Activated naive CD8-positive, alpha-beta T cell treated with anti-CD3 and anti-CD28 coated beads, Interleukin-2, amount 50 U/mL, for 24 hours (primary cell): ENCODE measurements around the gene RPA1.
"Not testable (repeated sequence)": the region's sequence is repeated elsewhere in the genome, so short reads cannot be mapped to it uniquely, and the experiment has no call there.

Experiments used
- ATAC-seq: fragments of 150-1000 bp; cut with Tn5 transposase; one replicate; pipeline ENCODE4 v1.10.0; 2021
- DNase-seq: peaks from one replicate; pipeline ENCODE4 v3.0.0; 2021
- H3K27ac Mint-ChIP-seq: one replicate; pipeline ENCODE4 v1.8.0; 2021; ENCODE audit warnings: mild to moderate bottlenecking, mixed read lengths
- H3K27me3 Mint-ChIP-seq: one replicate; pipeline ENCODE4 v1.8.0; 2021; ENCODE audit warnings: mixed read lengths
- H3K36me3 Mint-ChIP-seq: one replicate; pipeline ENCODE4 v1.8.0; 2021; ENCODE audit warnings: low read depth, mixed read lengths
- H3K4me1 Mint-ChIP-seq: one replicate; pipeline ENCODE4 v1.8.0; 2021; ENCODE audit warnings: mixed read lengths
- H3K4me3 Mint-ChIP-seq: one replicate; pipeline ENCODE4 v1.8.0; 2021; ENCODE audit warnings: mild to moderate bottlenecking, moderate library complexity, mixed read lengths
- H3K9me3 Mint-ChIP-seq: one replicate; pipeline ENCODE4 v1.8.0; 2021; ENCODE audit warnings: mixed read lengths

Gene RPA1

DNA sequence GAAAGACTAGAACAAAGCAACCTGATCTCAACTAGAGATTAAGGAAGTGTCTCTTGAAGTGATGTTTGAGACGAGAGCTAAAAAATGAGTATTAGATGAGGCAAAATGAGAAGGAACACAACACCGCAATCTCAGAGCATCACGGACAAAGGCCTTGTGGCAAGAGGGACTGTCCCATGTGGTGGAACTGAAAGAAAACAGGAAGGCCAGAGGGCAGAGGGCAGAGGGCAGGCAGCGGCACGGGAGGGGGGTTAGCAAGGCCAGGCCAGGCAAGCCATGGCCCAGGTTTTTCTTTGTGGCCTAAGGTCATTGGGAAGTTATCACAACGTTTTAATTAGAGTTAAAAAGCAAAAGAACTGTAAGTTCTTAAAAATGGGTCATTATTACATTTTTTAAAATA lies 22.5 kb downstream of the RPA1 start:
- Mint-ChIP-seq H3K27me3 (no peaks in the 10 kb centered on the region), H3K4me3 (no peak overlapping the region), H3K9me3 (no peaks in the 10 kb centered on the region), H3K27ac (no peak overlapping the region), H3K36me3 (peaks cover 46% of the 10 kb centered on the region), H3K4me1 (peaks cover 5% of the 10 kb centered on the region)
- no peak for DNase-seq
- ATAC-seq: no peak

DNA sequence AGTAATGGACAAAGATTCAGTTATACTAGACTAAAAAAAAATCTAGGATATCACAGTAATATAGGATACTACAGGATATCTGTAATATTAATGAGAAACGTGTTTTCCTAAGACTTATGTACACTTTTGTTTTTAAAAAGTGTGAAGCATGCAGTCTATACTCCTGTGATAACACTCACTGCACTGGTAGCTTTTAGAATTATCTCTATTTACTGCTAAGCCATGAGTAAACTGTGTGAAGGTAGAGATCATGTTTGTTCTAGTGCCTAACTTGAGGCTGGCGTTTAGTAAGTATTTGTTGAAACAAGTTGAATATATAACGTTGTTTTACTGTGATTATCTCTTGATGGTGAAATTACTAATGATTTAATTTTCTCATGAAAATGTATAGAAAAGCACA lies 23.9 kb downstream of the RPA1 start:
- H3K36me3 Mint-ChIP-seq: peaks cover 43% of the 10 kb centered on the region
- H3K4me1 Mint-ChIP-seq: peaks cover 5% of the 10 kb centered on the region
- H3K27ac Mint-ChIP-seq: no peak overlapping the region
- no peaks in the 10 kb centered on the region for H3K27me3 Mint-ChIP-seq
- DNase-seq: no peak
- no peaks in the 10 kb centered on the region for H3K9me3 Mint-ChIP-seq
- no peak for ATAC-seq
- no peak overlapping the region for H3K4me3 Mint-ChIP-seq

DNA sequence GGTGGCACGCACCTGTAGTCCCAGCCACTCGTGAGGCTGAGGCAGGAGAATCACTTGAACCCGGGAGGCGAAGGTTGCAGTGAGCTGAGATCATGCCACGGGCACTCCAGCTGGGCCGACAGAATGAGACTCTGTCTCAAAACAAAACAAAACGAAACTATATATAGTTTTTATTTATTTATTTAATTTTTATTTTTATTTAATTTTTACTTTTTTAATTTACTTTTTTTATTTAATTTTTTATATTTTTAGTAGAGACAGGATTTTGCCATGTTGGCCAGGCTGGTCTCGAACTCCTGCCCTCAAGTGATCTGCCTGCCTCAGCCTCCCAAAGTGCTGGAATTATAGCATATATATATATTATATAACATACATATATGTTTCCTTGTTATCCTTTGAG lies 26.7 kb downstream of the RPA1 start:
- H3K4me3 Mint-ChIP-seq, H3K27ac Mint-ChIP-seq, H3K4me1 Mint-ChIP-seq, ATAC-seq, H3K9me3 Mint-ChIP-seq, DNase-seq, H3K27me3 Mint-ChIP-seq: not testable (repeated sequence)
- H3K36me3 Mint-ChIP-seq: peaks cover 28% of the 10 kb centered on the region

DNA sequence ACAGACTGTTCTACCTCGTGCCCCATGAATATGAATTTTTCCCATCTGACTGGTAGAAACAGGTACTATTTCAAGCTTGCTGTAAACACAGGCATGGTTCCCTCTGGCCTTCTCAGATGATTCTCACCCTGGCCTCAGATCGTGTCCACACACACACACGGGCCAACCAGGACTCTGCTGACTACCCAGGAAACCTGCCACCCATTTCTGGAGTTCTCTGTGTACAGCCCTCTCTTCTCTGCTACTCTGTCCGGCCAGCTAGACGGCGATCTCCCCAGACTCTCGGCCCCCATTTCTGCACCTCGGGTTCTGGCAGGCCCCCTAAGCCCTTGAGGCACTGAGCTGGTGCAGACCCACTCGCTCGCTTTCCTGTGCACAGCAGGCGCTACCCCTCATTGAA lies 31.2 kb downstream of the RPA1 start:
- H3K27ac Mint-ChIP-seq: no peak overlapping the region
- no peak overlapping the region for H3K4me3 Mint-ChIP-seq
- H3K36me3 Mint-ChIP-seq: peaks cover 9% of the 10 kb centered on the region
- DNase-seq: no peak
- H3K27me3 Mint-ChIP-seq: no peaks in the 10 kb centered on the region
- H3K4me1 Mint-ChIP-seq: peaks cover 2% of the 10 kb centered on the region
- no peak for ATAC-seq
- H3K9me3 Mint-ChIP-seq: no peaks in the 10 kb centered on the region

DNA sequence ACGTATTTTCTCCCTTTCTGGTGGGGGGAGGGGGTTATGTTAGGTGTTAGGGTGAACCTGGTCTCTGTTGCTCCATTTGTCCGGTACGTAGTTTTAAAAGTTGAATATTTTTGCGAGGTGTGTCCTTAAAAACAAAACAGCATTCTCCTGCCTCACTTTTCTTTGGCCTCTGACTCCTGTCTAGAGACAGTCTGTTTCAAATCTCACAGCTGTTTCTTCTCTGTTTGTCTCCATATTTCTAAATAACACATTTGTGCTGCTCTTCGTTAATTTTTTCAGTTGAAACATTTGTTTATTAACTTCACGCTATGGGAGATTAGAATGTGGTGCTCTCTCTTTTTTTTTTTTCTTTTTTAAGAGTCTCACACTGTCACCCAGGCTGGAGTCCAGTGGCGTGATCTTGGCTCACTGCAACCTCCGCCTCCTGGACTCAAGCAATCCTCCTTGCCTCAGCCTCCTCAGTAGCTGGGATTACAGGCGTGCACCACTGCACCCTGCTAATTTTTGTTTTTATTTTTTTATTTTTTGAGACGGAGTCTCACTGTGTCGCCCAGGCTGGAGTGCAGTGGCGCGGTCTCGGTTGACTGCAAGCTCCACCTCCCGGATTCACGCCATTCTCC lies 31.7 kb downstream of the RPA1 start:
- Mint-ChIP-seq H3K4me3 (no peak overlapping the region), H3K9me3 (no peaks in the 10 kb centered on the region), H3K4me1 (peaks cover 2% of the 10 kb centered on the region), H3K36me3 (peaks cover 9% of the 10 kb centered on the region), H3K27me3 (no peaks in the 10 kb centered on the region), H3K27ac (no peak overlapping the region)
- ATAC-seq (no peak), DNase-seq (no peak)

DNA sequence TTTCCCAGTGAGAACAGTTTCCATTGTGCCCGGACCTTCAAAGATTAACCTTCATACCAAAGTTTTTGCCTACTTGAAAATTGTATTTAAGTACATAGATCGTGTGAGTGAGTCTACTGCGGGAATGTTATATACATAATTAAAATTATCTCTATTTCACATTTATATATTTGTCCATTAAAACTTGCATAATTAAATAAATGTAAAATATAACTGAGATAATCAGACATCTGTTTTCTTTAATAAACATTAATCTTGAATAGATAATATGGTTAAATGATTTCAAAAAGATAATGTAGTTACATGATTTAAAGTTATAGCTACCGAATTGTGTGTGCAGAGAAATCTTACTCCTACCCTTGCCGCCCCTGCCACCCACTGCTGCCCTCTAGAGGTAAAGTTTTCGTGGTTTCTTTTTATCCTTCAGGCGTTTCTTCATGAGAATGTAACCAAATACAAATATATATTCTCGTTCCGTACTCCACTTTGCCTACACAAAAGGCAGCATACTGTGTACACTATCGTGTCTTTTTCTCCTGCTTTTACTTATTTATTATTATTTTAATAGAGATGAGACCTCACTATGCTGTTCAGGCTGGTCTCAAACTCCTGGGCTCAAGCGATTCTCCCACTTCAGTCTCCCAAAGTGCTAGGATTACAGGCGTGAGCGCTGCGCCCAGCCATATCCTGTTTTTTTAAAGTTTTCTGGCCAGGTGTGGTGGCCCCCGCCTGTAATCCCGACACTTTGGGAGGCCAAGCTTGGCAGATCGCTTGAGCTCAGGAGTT lies 35.6 kb downstream of the RPA1 start:
- no peak for ATAC-seq
- Mint-ChIP-seq H3K27me3 (no peaks in the 10 kb centered on the region), H3K27ac (no peak overlapping the region), H3K36me3 (peaks cover 10% of the 10 kb centered on the region), H3K9me3 (no peaks in the 10 kb centered on the region), H3K4me1 (peaks cover 14% of the 10 kb centered on the region), H3K4me3 (no peak overlapping the region)
- DNase-seq: peak; percentile 44

DNA sequence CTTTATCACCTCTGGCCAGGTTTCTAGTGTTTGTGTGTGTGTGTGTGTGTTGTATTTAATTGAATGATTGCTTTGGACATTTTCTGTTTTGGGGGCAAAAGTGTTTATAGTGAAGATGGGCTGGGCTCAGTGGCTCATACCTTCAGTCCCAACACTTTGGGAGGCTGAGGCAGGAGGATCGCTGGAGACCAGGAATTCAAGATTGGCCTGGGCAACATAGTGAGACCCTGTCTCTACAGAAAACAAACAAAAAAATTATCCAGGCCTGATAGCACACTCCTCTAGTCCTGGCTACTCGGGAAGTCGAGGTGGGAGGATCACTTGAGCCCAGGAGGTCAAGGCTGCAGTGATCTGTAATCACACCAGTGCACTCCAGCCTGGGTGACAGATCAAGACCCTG lies 37.5 kb downstream of the RPA1 start:
- no peak overlapping the region for H3K27ac Mint-ChIP-seq
- DNase-seq (no peak), ATAC-seq (no peak)
- no peak overlapping the region for H3K4me3 Mint-ChIP-seq
- peaks cover 20% of the 10 kb centered on the region for H3K36me3 Mint-ChIP-seq
- H3K27me3 Mint-ChIP-seq: no peaks in the 10 kb centered on the region
- no peaks in the 10 kb centered on the region for H3K9me3 Mint-ChIP-seq
- peaks cover 32% of the 10 kb centered on the region for H3K4me1 Mint-ChIP-seq

DNA sequence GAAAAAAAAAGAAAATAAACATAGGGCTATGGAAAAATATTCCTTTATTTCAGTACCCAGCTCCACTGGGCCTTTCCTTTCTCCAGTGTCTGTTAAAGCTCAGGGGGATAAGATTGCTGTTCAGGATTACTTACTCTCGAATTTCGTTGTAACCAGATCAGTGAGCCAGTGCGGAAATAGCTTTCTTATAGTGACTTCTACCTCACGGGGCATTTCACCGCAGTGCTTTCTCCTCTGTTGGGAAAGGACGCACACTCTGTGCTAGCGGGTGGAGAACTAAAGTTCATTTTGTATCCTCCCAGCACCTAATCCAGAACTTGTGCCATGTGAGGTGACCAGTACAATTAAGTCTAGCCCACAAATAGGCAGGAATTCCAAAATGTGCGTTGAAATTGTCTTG lies 38.3 kb downstream of the RPA1 start:
- DNase-seq (no peak), ATAC-seq (no peak)
- H3K9me3 Mint-ChIP-seq: no peaks in the 10 kb centered on the region
- no peaks in the 10 kb centered on the region for H3K27me3 Mint-ChIP-seq
- H3K27ac Mint-ChIP-seq: no peak overlapping the region
- peaks cover 24% of the 10 kb centered on the region for H3K36me3 Mint-ChIP-seq
- peaks cover 40% of the 10 kb centered on the region for H3K4me1 Mint-ChIP-seq
- no peak overlapping the region for H3K4me3 Mint-ChIP-seq

DNA sequence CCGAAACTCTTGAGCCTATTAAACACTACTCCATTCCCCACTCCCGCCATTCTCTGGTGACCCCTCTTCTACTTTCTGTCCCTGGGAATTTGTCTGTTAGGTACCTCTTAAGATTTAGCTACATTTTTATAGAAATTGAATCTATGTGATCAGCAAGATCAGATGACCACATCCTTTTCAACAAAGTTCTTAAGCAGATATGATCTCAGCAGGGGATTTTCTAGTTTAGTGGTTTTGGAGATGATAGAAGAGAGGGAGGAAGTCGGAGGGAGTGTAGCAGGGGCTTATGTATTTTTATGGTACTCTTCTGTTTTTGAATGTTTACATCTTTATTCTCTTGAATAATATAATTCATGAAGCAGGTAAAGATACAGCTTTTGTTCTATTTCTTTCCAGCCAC lies 40.8 kb downstream of the RPA1 start:
- Mint-ChIP-seq H3K4me3 (peak overlapping the region; percentile 40), H3K36me3 (peaks cover 46% of the 10 kb centered on the region), H3K27me3 (no peaks in the 10 kb centered on the region), H3K27ac (peak overlapping the region; percentile 67), H3K9me3 (no peaks in the 10 kb centered on the region), H3K4me1 (peaks cover 50% of the 10 kb centered on the region)
- ATAC-seq (peak; percentile 83), DNase-seq (no peak)

DNA sequence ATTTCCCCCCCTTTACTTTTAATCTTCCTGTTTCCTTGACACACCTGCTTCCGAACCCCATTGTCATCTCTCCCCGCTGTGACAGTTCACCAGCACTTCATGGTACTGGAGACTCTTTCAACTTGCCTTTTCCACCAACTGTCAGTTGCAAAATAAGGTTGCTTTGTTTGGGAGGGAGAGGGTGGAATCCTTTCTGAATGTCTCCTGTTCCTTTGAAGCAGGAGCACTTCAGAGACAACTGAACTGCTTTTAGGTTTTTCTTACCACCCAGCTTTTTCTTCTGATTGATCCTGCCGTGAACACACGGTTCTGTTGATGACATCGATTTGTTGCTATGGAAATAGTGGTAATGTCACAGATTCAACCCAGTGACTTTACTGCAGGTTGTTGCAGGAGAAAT lies 42.0 kb downstream of the RPA1 start:
- Mint-ChIP-seq H3K4me3 (peak overlapping the region; percentile 15), H3K27ac (peak overlapping the region; percentile 26), H3K4me1 (peaks cover 50% of the 10 kb centered on the region), H3K36me3 (peaks cover 50% of the 10 kb centered on the region), H3K9me3 (no peaks in the 10 kb centered on the region), H3K27me3 (no peaks in the 10 kb centered on the region)
- peak; percentile 42 for ATAC-seq
- no peak for DNase-seq

DNA sequence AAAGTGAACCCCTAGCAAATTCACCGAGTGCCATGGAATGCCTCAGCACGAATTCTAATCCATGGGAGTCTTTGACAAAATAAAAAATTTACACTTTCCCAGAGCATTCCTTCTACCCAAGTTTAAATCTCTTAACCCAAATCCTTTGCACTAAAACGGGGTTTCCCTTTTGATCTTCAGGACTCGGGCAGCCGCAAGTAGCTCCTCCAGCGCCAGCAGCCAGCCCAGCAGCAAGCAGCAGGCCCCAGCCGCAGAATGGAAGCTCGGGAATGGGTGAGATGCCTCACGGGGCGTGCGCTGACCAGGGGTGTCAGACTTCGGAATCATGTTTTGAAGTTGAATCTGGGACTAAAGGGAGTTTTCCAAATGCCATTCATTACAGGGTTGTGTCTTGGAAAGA lies 42.4 kb downstream of the RPA1 start:
- no peaks in the 10 kb centered on the region for H3K27me3 Mint-ChIP-seq
- peak overlapping the region; percentile 26 for H3K27ac Mint-ChIP-seq
- no peak for ATAC-seq
- H3K4me3 Mint-ChIP-seq: no peak overlapping the region
- H3K9me3 Mint-ChIP-seq: no peaks in the 10 kb centered on the region
- H3K4me1 Mint-ChIP-seq: peaks cover 50% of the 10 kb centered on the region
- peaks cover 54% of the 10 kb centered on the region for H3K36me3 Mint-ChIP-seq
- DNase-seq: no peak

DNA sequence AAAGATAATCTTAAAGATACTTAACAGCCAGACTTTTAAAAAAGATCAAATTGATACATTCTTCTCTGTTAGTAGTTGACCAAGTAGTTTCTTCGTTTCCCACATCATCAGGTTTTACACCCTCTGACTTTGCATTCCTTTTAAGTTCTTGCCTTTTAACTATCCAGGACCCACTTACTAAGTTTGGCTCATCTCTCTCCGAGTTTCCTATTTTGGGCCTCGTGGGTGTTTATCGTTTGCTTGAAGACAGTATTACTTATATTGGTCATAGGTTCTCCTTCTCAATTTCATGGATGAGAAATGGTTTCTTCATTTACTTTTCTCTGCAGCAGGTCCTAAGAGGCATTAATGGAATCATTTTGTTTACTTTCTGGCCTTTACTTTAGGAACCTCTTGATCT lies 43.2 kb downstream of the RPA1 start:
- DNase-seq (no peak), ATAC-seq (peak; percentile 48)
- Mint-ChIP-seq H3K4me3 (peak overlapping the region; percentile 58), H3K36me3 (peaks cover 54% of the 10 kb centered on the region), H3K9me3 (no peaks in the 10 kb centered on the region), H3K27ac (peak overlapping the region; percentile 84), H3K27me3 (no peaks in the 10 kb centered on the region), H3K4me1 (peaks cover 50% of the 10 kb centered on the region)

DNA sequence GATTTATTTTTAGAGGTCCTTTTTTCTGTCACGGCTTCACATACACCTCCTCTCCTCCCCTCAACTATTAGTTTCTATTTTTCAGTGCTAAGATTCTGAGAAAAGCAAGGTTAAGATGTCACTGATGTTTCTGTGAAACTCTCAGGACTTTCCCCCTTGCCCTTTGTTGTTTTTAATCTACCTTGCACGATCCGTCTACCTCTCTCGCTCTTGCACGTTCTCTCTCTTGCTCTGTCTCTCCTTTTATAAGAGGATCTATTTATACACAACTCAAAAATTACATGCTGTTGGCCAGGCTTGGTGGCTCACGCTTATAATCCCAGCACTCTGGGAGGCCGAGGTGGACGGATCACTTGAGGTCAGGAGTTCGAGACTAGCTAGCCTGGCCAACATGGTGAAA lies 43.6 kb downstream of the RPA1 start:
- no peak for DNase-seq
- peaks cover 54% of the 10 kb centered on the region for H3K4me1 Mint-ChIP-seq
- ATAC-seq: peak; percentile 52

DNA sequence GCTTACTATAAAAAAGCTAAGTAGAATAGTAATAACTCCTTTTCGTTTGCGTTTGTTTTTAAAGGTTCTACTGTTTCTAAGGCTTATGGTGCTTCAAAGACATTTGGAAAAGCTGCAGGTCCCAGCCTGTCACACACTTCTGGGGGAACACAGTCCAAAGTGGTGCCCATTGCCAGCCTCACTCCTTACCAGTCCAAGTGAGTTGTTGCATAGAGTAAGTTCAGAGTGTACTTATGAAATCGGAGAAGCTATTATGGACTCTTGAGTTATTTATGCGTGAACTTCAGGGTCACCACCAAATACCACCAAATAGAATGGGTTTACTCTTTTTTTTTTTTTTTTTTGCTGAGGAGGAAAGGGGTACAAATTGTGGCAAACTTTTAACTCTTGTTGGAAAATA lies 45.8 kb downstream of the RPA1 start:
- peaks cover 71% of the 10 kb centered on the region for H3K36me3 Mint-ChIP-seq
- no peak overlapping the region for H3K27ac Mint-ChIP-seq

More for the DNA sequence above, 43.6 kb downstream of the RPA1 start:
- peak overlapping the region; percentile 58 for H3K4me3 Mint-ChIP-seq
- H3K27ac Mint-ChIP-seq: peak overlapping the region; percentile 84
- peaks cover 55% of the 10 kb centered on the region for H3K36me3 Mint-ChIP-seq
- no peaks in the 10 kb centered on the region for H3K27me3 Mint-ChIP-seq
- H3K9me3 Mint-ChIP-seq: no peaks in the 10 kb centered on the region

DNA sequence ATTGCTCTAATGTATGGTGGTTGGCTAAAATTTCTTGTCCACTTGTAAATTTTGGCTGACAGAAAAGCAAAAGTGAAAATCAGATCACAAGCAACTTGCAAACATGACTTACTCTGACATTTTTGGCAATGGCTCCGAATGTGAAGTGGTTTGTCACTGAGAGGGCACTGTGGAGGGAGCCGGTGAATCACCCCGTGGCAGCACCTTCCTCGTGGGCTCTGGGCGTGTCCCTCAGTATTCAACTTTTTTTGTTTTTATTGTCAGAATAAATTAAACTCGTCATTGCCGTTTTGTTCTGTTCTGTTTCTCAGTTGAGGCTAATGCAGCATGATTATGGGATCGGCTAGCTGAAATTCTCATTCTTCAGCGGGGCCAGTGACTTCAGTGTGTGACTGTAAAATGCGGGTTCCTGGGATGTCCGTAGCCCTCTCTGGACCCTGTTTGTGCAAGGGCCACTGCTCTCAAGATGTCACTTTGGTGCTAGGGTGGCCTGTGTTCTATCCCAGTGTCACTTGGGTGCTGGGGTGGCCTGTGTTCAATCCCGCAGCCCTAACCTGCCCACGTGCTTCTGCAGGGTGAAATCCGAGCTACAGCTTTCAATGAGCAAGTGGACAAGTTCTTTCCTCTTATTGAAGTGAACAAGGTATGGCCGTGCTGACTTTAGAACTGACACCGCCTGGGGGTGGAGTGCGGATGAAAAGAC lies 48.8 kb downstream of the RPA1 start:
- Mint-ChIP-seq H3K4me3 (no peak overlapping the region), H3K9me3 (no peaks in the 10 kb centered on the region), H3K27me3 (no peaks in the 10 kb centered on the region), H3K36me3 (peaks cover 65% of the 10 kb centered on the region), H3K27ac (no peak overlapping the region), H3K4me1 (peaks cover 13% of the 10 kb centered on the region)
- DNase-seq (no peak), ATAC-seq (no peak)

More for the DNA sequence above, 45.8 kb downstream of the RPA1 start:
- peaks cover 43% of the 10 kb centered on the region for H3K4me1 Mint-ChIP-seq
- no peaks in the 10 kb centered on the region for H3K9me3 Mint-ChIP-seq
- DNase-seq (no peak), ATAC-seq (no peak)
- no peak overlapping the region for H3K4me3 Mint-ChIP-seq
- no peaks in the 10 kb centered on the region for H3K27me3 Mint-ChIP-seq
